HEK293 (cell line): Measurements from ENCODE around the gene SMPX.

Source experiments
- FEZF1 ChIP-seq: fragments of 450-650 bp; formaldehyde crosslinking; IDR thresholded peaks from 2 replicates; pipeline ENCODE4 v1.5.1; 2016; ENCODE audit warnings: missing biosample characterization, missing genetic modification characterization
- GLI2 ChIP-seq: fragments of 450-650 bp; formaldehyde crosslinking; IDR thresholded peaks from 2 replicates; pipeline ENCODE4; 2017; ENCODE audit warnings: missing biosample characterization, missing genetic modification characterization, low read depth, borderline replicate concordance
- HOXC10 ChIP-seq: sonication (generic); formaldehyde crosslinking; IDR thresholded peaks from 2 replicates; pipeline ENCODE4 v1.8.1; 2023; ENCODE audit warnings: mild to moderate bottlenecking, missing genetic modification reagents
- KLF8 ChIP-seq: fragments of 450-650 bp; formaldehyde crosslinking; IDR thresholded peaks from 2 replicates; pipeline ENCODE4 v1.5.1; 2016; ENCODE audit warnings: missing biosample characterization, missing genetic modification characterization
- MEIS1 ChIP-seq: sonication (generic); formaldehyde crosslinking; IDR thresholded peaks from 2 replicates; pipeline ENCODE4 v1.8.1; 2022; ENCODE audit warnings: missing genetic modification reagents, mild to moderate bottlenecking, borderline replicate concordance
- TCF7L2 ChIP-seq: IDR thresholded peaks from 2 replicates; pipeline ENCODE4 v1.6.1; 2011; ENCODE audit warnings: low read depth, mild to moderate bottlenecking, inconsistent platforms, low read length, moderate library complexity, borderline replicate concordance
- ZBTB20 ChIP-seq: fragments of 450-650 bp; formaldehyde crosslinking; IDR thresholded peaks from 2 replicates; pipeline ENCODE4 v1.5.1; 2016; ENCODE audit warnings: missing biosample characterization, missing genetic modification characterization
- ZBTB48 ChIP-seq: fragments of 450-650 bp; formaldehyde crosslinking; IDR thresholded peaks from 2 replicates; pipeline ENCODE4 v1.5.1; 2016; ENCODE audit warnings: missing biosample characterization, missing genetic modification characterization
- ZFHX2 ChIP-seq: fragments of 450-650 bp; formaldehyde crosslinking; conservative IDR thresholded peaks from 2 replicates; pipeline ENCODE4 v1.5.1; 2016; ENCODE audit warnings: missing biosample characterization, missing genetic modification characterization
- ZNF211 ChIP-seq: fragments of 450-650 bp; formaldehyde crosslinking; IDR thresholded peaks from 2 replicates; pipeline ENCODE4 v1.5.1; 2016; ENCODE audit warnings: low read depth, missing biosample characterization, missing genetic modification characterization
- ZNF214 ChIP-seq: fragments of 450-650 bp; formaldehyde crosslinking; IDR thresholded peaks from 2 replicates; pipeline ENCODE4 v1.5.1; 2017; ENCODE audit warnings: missing biosample characterization, mild to moderate bottlenecking, missing genetic modification characterization, borderline replicate concordance
- ZNF266 ChIP-seq: fragments of 450-650 bp; formaldehyde crosslinking; IDR thresholded peaks from 2 replicates; pipeline ENCODE4 v1.5.1; 2016; ENCODE audit warnings: missing biosample characterization, missing genetic modification characterization, low read depth
- ZNF274 ChIP-seq, 2 experiments: fragments of 200-500 bp in 1 of 2; fragments of 450-650 bp in 1 of 2; sonication (Bioruptor generic) in 1 of 2; formaldehyde crosslinking in 1 of 2; IDR thresholded peaks; 2 replicates each; pipeline versions ENCODE4 v1.5.1 to v1.6.1; 2014 to 2016; ENCODE audit warnings: borderline replicate concordance in 1 of 2, inconsistent platforms in 1 of 2, low read length in 1 of 2, missing biosample characterization in 1 of 2, missing genetic modification characterization in 1 of 2
- ZNF302 ChIP-seq: fragments of 450-650 bp; formaldehyde crosslinking; IDR thresholded peaks from 2 replicates; pipeline ENCODE4 v1.5.1; 2016; ENCODE audit warnings: missing biosample characterization, missing genetic modification characterization, low read depth
- ZNF350 ChIP-seq: fragments of 450-650 bp; formaldehyde crosslinking; IDR thresholded peaks from 2 replicates; pipeline ENCODE4 v1.5.0; 2017; ENCODE audit warnings: missing biosample characterization, mild to moderate bottlenecking, missing genetic modification characterization
- ZNF529 ChIP-seq: fragments of 450-650 bp; formaldehyde crosslinking; IDR thresholded peaks from 2 replicates; pipeline ENCODE4 v1.5.1; 2017; ENCODE audit warnings: missing genetic modification characterization, missing biosample characterization; ENCODE audit not compliant: insufficient replicate concordance
- ZNF585B ChIP-seq: fragments of 450-650 bp; formaldehyde crosslinking; IDR thresholded peaks from 2 replicates; pipeline ENCODE4 v1.5.1; 2016; ENCODE audit warnings: missing biosample characterization, missing genetic modification characterization
- ZNF658 ChIP-seq: fragments of 450-650 bp; formaldehyde crosslinking; IDR thresholded peaks from 2 replicates; pipeline ENCODE4; 2016; ENCODE audit warnings: missing biosample characterization, missing genetic modification characterization
- ZNF707 ChIP-seq: fragments of 450-650 bp; formaldehyde crosslinking; IDR thresholded peaks from 2 replicates; pipeline ENCODE4 v1.5.1; 2016; ENCODE audit warnings: missing biosample characterization, missing genetic modification characterization
- ZNF768 ChIP-seq: fragments of 450-650 bp; formaldehyde crosslinking; IDR thresholded peaks from 2 replicates; pipeline ENCODE4 v1.5.1; 2018; ENCODE audit warnings: missing biosample characterization, mild to moderate bottlenecking, missing genetic modification characterization
- ZNF785 ChIP-seq: fragments of 450-650 bp; formaldehyde crosslinking; IDR thresholded peaks from 2 replicates; pipeline ENCODE4 v1.5.1; 2016; ENCODE audit warnings: missing biosample characterization, missing genetic modification characterization
- ZXDB ChIP-seq: fragments of 450-650 bp; formaldehyde crosslinking; IDR thresholded peaks from 2 replicates; pipeline ENCODE4 v1.5.1; 2016; ENCODE audit warnings: missing biosample characterization, missing genetic modification characterization
- TF ChIP-seq, protein P1 (sequence below): fragments of 450-650 bp; formaldehyde crosslinking; conservative IDR thresholded peaks from 2 replicates; pipeline ENCODE4 v1.5.1; 2016; ENCODE audit warnings: low read depth, missing biosample characterization, missing genetic modification characterization
- TF ChIP-seq, protein P2 (sequence below): fragments of 450-650 bp; formaldehyde crosslinking; IDR thresholded peaks from 2 replicates; pipeline ENCODE4 v1.5.1; 2016; ENCODE audit warnings: missing biosample characterization, missing genetic modification characterization
- TF ChIP-seq, protein P3 (sequence below): fragments of 450-650 bp; formaldehyde crosslinking; IDR thresholded peaks from 2 replicates; pipeline ENCODE4 v1.5.1; 2017; ENCODE audit warnings: missing biosample characterization, missing genetic modification characterization
- TF ChIP-seq, protein P4 (sequence below): fragments of 450-650 bp; formaldehyde crosslinking; IDR thresholded peaks from 2 replicates; pipeline ENCODE4 v1.5.1; 2017; ENCODE audit warnings: missing biosample characterization, missing genetic modification characterization
- TF ChIP-seq, protein P5 (sequence below): fragments of 450-650 bp; formaldehyde crosslinking; IDR thresholded peaks from 2 replicates; pipeline ENCODE4 v1.5.1; 2017; ENCODE audit warnings: missing biosample characterization, mild to moderate bottlenecking, missing genetic modification characterization, moderate library complexity

SMPX gene

DNA sequence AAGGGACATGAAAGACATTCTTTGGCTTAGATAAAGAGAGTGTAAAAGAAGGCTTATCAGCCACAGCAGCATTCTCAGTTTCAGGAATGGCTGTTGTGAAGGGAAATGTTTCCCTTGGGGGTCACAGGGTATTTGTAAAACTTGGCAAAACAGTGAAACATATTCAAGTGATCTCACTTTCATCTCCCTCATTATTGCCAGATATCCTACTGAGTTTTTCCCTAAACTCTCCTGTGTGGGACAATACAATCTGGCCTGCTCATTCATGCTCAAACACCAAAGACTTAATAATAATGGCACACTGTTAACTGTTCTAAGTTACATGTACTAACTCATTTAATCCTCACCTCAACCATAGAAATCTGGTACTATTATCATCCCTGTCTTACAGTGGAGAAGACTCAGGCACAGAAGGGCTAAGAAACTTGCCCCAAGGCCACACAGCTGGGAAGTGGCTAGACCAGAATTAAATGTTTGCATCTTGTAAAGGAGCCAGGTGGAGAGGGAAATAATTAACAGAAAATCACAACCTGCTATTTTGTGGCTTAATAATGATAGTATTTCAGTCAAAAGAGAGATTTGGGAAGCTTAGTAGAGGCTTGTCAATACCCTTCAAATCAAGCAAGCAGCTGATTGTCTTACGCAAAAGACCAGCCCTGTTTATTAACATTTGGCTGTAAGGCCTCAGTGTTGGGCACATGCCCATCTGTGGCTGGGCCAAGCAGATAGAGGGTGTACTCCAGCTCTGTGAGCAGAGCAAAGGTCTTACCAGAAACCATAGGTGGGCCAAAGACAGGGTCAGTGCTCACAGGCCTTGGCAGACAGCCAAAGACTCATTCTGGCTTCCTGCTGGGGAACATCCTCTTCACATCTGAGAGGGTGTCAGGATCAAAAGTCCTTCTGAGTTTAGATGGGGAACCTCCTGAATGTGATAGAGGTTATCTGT is 17.3 kb downstream of the SMPX start (continued):
- TF ChIP-seq ZNF585B (tag by site-specific recombination) (no peak), ZNF785 (no peak), FEZF1 (tag by site-specific recombination) (peak; percentile 88), ZNF302 (no peak), ZBTB48 (peak; percentile 45; the same call in 1 of the 2 replicates), ZNF211 (tag by site-specific recombination) (no peak), TCF7L2 (peak; percentile 96), ZNF350 (tag by site-specific recombination) (no peak), ZNF768 (0 out of 2 replicates have a peak, but pooled peaks have one; percentile 35), ZBTB20 (tag by site-specific recombination) (no peak), ZNF658 (tag by site-specific recombination) (no peak), MEIS1 (no peak), ZXDB (tag by site-specific recombination) (peak; percentile 69; the same call in 1 of the 2 replicates), ZNF274 (IDR thresholded peaks at IDR 0.05; ENCODE audit: low read length) (no peak), ZNF274 (tag by site-specific recombination; IDR thresholded peaks at IDR 0.05; ENCODE audit: borderline replicate concordance) (no peak), KLF8 (peak; percentile 35; the same call in 1 of the 2 replicates), GLI2 (tag by site-specific recombination) (peak; percentile 49; the same call in 1 of the 2 replicates), ZNF214 (tag by site-specific recombination) (no peak), ZNF266 (tag by site-specific recombination) (no peak), ZNF529 (tag by site-specific recombination) (no peak), ZNF707 (tag by site-specific recombination) (no peak), HOXC10 (CRISPR knock-in tag) (no peak), ZFHX2 (tag by site-specific recombination) (no peak)
- TF ChIP-seq, protein P1, sequence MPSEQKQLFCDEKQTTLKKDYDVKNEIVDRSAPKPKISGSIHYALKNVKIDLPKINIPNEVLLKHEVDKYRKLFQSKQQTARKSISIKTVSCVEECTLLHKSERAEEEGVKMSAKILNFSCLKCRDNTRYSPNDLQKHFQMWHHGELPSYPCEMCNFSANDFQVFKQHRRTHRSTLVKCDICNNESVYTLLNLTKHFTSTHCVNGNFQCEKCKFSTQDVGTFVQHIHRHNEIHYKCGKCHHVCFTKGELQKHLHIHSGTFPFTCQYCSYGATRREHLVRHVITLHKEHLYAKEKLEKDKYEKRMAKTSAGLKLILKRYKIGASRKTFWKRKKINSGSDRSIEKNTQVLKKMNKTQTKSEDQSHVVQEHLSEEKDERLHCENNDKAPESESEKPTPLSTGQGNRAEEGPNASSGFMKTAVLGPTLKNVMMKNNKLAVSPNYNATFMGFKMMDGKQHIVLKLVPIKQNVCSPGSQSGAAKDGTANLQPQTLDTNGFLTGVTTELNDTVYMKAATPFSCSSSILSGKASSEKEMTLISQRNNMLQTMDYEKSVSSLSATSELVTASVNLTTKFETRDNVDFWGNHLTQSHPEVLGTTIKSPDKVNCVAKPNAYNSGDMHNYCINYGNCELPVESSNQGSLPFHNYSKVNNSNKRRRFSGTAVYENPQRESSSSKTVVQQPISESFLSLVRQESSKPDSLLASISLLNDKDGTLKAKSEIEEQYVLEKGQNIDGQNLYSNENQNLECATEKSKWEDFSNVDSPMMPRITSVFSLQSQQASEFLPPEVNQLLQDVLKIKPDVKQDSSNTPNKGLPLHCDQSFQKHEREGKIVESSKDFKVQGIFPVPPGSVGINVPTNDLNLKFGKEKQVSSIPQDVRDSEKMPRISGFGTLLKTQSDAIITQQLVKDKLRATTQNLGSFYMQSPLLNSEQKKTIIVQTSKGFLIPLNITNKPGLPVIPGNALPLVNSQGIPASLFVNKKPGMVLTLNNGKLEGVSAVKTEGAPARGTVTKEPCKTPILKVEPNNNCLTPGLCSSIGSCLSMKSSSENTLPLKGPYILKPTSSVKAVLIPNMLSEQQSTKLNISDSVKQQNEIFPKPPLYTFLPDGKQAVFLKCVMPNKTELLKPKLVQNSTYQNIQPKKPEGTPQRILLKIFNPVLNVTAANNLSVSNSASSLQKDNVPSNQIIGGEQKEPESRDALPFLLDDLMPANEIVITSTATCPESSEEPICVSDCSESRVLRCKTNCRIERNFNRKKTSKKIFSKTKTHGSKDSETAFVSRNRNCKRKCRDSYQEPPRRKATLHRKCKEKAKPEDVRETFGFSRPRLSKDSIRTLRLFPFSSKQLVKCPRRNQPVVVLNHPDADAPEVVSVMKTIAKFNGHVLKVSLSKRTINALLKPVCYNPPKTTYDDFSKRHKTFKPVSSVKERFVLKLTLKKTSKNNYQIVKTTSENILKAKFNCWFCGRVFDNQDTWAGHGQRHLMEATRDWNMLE: 0 out of 2 replicates have a peak, but pooled peaks have one; percentile 13
- TF ChIP-seq, protein P2, sequence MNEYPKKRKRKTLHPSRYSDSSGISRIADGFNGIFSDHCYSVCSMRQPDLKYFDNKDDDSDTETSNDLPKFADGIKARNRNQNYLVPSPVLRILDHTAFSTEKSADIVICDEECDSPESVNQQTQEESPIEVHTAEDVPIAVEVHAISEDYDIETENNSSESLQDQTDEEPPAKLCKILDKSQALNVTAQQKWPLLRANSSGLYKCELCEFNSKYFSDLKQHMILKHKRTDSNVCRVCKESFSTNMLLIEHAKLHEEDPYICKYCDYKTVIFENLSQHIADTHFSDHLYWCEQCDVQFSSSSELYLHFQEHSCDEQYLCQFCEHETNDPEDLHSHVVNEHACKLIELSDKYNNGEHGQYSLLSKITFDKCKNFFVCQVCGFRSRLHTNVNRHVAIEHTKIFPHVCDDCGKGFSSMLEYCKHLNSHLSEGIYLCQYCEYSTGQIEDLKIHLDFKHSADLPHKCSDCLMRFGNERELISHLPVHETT (tag by site-specific recombination): peak; percentile 54; the same call in 1 of the 2 replicates
- TF ChIP-seq, protein P3, sequence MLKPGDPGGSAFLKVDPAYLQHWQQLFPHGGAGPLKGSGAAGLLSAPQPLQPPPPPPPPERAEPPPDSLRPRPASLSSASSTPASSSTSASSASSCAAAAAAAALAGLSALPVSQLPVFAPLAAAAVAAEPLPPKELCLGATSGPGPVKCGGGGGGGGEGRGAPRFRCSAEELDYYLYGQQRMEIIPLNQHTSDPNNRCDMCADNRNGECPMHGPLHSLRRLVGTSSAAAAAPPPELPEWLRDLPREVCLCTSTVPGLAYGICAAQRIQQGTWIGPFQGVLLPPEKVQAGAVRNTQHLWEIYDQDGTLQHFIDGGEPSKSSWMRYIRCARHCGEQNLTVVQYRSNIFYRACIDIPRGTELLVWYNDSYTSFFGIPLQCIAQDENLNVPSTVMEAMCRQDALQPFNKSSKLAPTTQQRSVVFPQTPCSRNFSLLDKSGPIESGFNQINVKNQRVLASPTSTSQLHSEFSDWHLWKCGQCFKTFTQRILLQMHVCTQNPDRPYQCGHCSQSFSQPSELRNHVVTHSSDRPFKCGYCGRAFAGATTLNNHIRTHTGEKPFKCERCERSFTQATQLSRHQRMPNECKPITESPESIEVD: peak; percentile 84
- TF ChIP-seq, protein P4, sequence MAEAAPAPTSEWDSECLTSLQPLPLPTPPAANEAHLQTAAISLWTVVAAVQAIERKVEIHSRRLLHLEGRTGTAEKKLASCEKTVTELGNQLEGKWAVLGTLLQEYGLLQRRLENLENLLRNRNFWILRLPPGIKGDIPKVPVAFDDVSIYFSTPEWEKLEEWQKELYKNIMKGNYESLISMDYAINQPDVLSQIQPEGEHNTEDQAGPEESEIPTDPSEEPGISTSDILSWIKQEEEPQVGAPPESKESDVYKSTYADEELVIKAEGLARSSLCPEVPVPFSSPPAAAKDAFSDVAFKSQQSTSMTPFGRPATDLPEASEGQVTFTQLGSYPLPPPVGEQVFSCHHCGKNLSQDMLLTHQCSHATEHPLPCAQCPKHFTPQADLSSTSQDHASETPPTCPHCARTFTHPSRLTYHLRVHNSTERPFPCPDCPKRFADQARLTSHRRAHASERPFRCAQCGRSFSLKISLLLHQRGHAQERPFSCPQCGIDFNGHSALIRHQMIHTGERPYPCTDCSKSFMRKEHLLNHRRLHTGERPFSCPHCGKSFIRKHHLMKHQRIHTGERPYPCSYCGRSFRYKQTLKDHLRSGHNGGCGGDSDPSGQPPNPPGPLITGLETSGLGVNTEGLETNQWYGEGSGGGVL (tag by site-specific recombination): no peak
- TF ChIP-seq, protein P5, sequence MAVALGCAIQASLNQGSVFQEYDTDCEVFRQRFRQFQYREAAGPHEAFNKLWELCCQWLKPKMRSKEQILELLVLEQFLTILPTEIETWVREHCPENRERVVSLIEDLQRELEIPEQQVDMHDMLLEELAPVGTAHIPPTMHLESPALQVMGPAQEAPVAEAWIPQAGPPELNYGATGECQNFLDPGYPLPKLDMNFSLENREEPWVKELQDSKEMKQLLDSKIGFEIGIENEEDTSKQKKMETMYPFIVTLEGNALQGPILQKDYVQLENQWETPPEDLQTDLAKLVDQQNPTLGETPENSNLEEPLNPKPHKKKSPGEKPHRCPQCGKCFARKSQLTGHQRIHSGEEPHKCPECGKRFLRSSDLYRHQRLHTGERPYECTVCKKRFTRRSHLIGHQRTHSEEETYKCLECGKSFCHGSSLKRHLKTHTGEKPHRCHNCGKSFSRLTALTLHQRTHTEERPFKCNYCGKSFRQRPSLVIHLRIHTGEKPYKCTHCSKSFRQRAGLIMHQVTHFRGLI: no peak; the same call in 1 of the 2 replicates
